Islet of Langerhans (tissue), 1 donor: ENCODE results near the gene TBATA.

ENCODE experiments used
- FAIRE-seq: peaks from one replicate; lab custom pipeline; 2011; peaks lifted over from hg19 to GRCh38; lab: Jason Lieb, UNC

Gene TBATA

GRCh38 chr10:70743879-70744278 lies 41.3 kb downstream of the TBATA start:
- no peak for FAIRE-seq

- FAIRE-seq, result no peak
Observed at GRCh38 chr10:70743430-70743788, 41.8 kb downstream of the TBATA start.

DNA sequence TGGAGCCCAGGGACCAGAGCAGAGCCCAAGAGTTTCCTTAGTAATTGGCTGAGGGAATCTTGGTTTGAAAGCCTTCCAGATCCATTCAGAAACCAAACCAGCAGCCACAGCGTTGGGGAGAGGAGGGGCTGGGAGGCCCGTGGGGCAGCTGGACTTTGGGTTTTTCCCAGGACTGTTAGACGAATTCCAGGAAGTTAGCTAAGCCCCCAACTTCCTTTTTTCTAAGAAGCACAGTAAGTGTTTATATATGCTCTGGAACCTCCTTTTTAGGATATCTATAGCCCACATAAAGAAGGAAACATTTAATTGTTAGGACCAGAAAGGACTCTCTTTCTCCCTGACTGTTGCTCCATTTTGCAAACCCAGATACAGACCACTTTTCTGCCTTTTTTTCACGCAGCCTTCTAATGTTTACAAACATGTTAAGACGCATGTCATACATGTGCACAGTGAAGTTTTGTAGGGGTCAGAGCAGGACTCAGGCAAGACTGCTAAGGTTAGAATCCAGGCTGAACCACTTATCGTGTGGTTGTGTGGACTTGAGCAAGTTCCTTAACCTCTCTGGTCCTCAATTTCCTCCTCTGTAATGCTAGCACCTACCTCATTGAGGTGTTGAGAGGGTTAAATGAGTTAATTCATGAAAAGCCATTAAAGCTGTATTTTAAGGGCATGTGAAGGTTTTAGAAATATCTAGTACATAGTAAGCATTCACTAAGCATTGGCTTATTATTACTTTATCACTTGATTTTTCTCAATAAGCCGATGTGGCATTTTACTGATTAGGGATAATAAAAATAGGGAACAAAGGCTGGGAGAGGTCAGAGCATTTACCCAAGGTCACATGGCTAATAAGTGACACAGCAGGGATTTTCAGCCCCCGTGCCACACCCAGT lies 42.4 kb downstream of the TBATA start:
- no peak for FAIRE-seq

DNA sequence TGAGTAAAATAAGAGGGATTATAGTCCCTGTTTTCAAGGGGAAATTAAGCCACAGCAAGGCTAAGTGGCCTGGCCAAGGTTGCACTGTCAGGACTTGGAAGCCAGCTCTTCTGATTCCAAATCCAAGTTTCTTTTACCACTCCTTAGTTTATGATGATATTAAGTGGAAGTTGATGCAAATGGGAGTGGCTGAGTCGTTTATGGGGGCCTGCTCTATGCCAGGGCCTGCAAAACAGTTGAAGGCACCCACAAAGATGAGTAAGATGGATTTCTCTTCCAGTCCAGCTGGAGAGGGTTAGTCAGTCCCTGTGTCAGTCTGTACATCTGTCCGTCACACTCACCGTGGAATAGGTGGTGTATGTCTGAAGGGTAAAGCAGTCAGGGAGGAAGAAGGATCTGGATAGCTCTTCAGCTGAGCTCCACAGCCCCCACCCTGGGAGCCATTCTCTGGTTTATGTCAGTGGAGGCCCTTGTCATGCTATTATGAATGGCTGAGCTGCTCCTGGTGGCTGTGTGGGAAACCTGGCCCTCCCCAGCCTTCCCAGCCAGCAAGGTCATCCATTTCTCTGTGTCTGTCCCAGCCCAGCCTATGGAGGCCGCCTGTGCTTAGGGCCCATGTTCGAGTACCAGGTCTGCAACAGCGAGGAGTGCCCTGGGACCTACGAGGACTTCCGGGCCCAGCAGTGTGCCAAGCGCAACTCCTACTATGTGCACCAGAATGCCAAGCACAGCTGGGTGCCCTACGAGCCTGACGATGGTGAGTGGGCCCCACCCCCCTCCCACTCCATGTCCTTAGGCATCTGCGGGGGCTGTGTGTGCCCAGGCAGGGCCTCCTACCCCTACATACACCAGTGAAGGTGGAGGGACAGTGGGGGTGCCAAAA lies 44.5 kb downstream of the TBATA start:
- no peak for FAIRE-seq

GRCh38 chr10:70738761-70739121 lies 46.4 kb downstream of the TBATA start:
- no peak for FAIRE-seq

- no peak for FAIRE-seq
Observed at GRCh38 chr10:70738006-70738760, 47.0 kb downstream of the TBATA start.

GRCh38 chr10:70737250-70737649 lies 47.9 kb downstream of the TBATA start:
- FAIRE-seq, result no peak

- no peak for FAIRE-seq
Observed at GRCh38 chr10:70736525-70736924, 48.7 kb downstream of the TBATA start.

DNA sequence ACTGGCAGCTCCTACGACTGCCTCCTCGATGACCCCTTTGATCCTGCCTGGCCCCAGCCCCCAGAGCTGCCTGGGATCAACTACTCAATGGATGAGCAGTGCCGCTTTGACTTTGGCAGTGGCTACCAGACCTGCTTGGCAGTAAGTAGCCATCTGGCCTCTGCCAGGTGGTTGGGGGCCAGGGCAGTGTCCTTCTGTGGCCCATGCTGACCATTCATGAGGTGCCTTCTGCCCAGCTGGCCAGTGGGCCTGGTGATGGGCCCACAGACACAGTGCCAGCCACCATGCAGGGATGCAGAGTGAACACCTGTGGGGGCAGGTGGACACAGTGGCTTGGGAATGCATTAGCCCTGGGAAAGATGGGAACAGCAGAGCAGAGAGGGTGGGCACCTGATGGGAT lies 50.0 kb downstream of the TBATA start:
- no peak for FAIRE-seq

GRCh38 chr10:70733051-70733450 lies 52.1 kb downstream of the TBATA start:
- FAIRE-seq, result no peak

- no peak for FAIRE-seq
Observed at GRCh38 chr10:70732569-70732968, 52.6 kb downstream of the TBATA start.

DNA sequence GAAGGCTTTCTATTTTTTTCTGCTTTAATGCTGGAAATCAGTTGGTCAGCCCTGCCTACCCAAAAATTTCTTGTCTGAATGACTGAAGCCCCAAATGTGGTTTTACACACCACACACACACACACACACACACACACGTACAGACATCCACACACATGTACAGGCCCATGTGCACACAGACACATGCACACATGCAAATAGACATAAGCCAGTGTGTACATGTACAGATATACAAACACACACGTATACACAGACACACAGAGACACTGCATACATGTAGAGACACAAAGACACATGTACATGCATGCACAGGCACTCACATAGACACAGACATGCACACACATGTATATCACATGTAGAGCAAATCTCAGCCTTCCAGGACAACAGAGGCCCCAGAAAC lies 54.2 kb downstream of the TBATA start:
- no peak for FAIRE-seq

GRCh38 chr10:70729763-70730357 lies 55.3 kb downstream of the TBATA start:
- FAIRE-seq, result no peak

- no peak for FAIRE-seq
Observed at GRCh38 chr10:70728328-70728727, 56.8 kb downstream of the TBATA start.

- FAIRE-seq, result no peak
Observed at GRCh38 chr10:70726909-70727495, 58.2 kb downstream of the TBATA start.

- FAIRE-seq, result no peak
Observed at GRCh38 chr10:70723771-70724170, 61.4 kb downstream of the TBATA start.

- no peak for FAIRE-seq
Observed at GRCh38 chr10:70722820-70723424, 62.3 kb downstream of the TBATA start.
